Activated CD4-positive, alpha-beta T cell treated with anti-CD3 and anti-CD28 coated beads, Interleukin-2, amount 50 U/mL, for 1 hour (primary cell): Measurements from ENCODE around the gene USP22.

Experiments
- DNase-seq: peaks from one replicate; pipeline ENCODE4 v3.0.0-alpha.2; 2020

USP22 gene

GRCh38 chr17:21018894-21019293 lies 23.9 kb downstream of the USP22 start:
- no peak for DNase-seq

- no peak for DNase-seq
These were observed 24.9 kb downstream of the USP22 start for GRCh38 chr17:21017861-21018260.

GRCh38 chr17:21017256-21017655 lies 25.6 kb downstream of the USP22 start:
- no peak for DNase-seq

GRCh38 chr17:21016826-21017225 lies 26.0 kb downstream of the USP22 start:
- no peak for DNase-seq

- DNase-seq: no peak
These were observed 27.2 kb downstream of the USP22 start for GRCh38 chr17:21015564-21015963.

GRCh38 chr17:21014498-21014897 lies 28.3 kb downstream of the USP22 start:
- DNase-seq: no peak

- DNase-seq: no peak
These were observed 28.8 kb downstream of the USP22 start for GRCh38 chr17:21013983-21014382.

- DNase-seq: no peak
These were observed 30.1 kb downstream of the USP22 start for GRCh38 chr17:21012736-21013135.

GRCh38 chr17:21010705-21011596 lies 31.9 kb downstream of the USP22 start:
- no peak for DNase-seq

GRCh38 chr17:21008992-21009671 lies 33.7 kb downstream of the USP22 start:
- DNase-seq: no peak

GRCh38 chr17:21008160-21008915 lies 34.5 kb downstream of the USP22 start:
- DNase-seq: no peak

GRCh38 chr17:21007646-21008045 lies 35.2 kb downstream of the USP22 start:
- DNase-seq: no peak

- no peak for DNase-seq
These were observed 37.0 kb downstream of the USP22 start for GRCh38 chr17:21005803-21006202.

- DNase-seq: no peak
These were observed 37.4 kb downstream of the USP22 start for GRCh38 chr17:21005367-21005766.

GRCh38 chr17:21004016-21004930 lies 38.5 kb downstream of the USP22 start:
- DNase-seq: no peak

GRCh38 chr17:21003007-21003621 lies 39.7 kb downstream of the USP22 start:
- no peak for DNase-seq

- DNase-seq: no peak
These were observed 40.4 kb downstream of the USP22 start for GRCh38 chr17:21002309-21003006.

- no peak for DNase-seq
These were observed 41.0 kb downstream of the USP22 start for GRCh38 chr17:21001813-21002221.

GRCh38 chr17:21001111-21001812 lies 41.5 kb downstream of the USP22 start:
- DNase-seq: no peak

GRCh38 chr17:20999841-21000532 lies 42.8 kb downstream of the USP22 start:
- no peak for DNase-seq
